C4-2B (cell line): ENCODE results near the gene LRRC32.

Experiments used
- CTCF ChIP-seq: fragments of 450-650 bp; conservative IDR thresholded peaks from 2 replicates; pipeline ENCODE4 v1.5.1; 2017; ENCODE audit warnings: mild to moderate bottlenecking
- ZFX ChIP-seq: fragments of 450-650 bp; IDR thresholded peaks from 2 replicates; pipeline ENCODE4 v1.6.1; 2017

GRCh38 chr11:76631566-76632308 lies 38.8 kb downstream of the LRRC32 start:
- TF ChIP-seq CTCF = no peak
- TF ChIP-seq ZFX = no peak
